HUES48 (cell line): ENCODE results near the gene RBM15.

Experiments
- H3K27ac ChIP-seq: one replicate; pipeline ENCODE4 v1.7.0; 2013; ENCODE audit warnings: low read depth, low read length, inconsistent platforms
- H3K27me3 ChIP-seq: 2 replicates; pipeline ENCODE4 v1.6.1; 2013; ENCODE audit warnings: mild to moderate bottlenecking, low read length; ENCODE audit not compliant: control insufficient read depth, insufficient read depth
- H3K36me3 ChIP-seq: 2 replicates; pipeline ENCODE4 v1.6.1; 2013; ENCODE audit warnings: low read length; ENCODE audit not compliant: control insufficient read depth, insufficient read depth
- H3K4me1 ChIP-seq: 2 replicates; pipeline ENCODE4 v1.6.1; 2013; ENCODE audit warnings: mild to moderate bottlenecking, low read length; ENCODE audit not compliant: control insufficient read depth, insufficient read depth
- H3K4me3 ChIP-seq: 2 replicates; pipeline ENCODE4 v1.5.1; 2013; ENCODE audit warnings: mild to moderate bottlenecking, low read depth, low read length
- H3K9ac ChIP-seq: 2 replicates; pipeline ENCODE4 v1.6.1; 2013; ENCODE audit warnings: mild to moderate bottlenecking, low read depth, low read length, moderate library complexity
- H3K9me3 ChIP-seq: 2 replicates; pipeline ENCODE4 v1.6.1; 2013; ENCODE audit warnings: low read length; ENCODE audit not compliant: control insufficient read depth, insufficient read depth

Gene RBM15

GRCh38 chr1:110324667-110325066 lies 14.5 kb upstream of the RBM15 start:
- Histone ChIP-seq H3K4me3 (no peak overlapping the region), H3K36me3 (no peaks in the 10 kb centered on the region), H3K9ac (no peak overlapping the region), H3K4me1 (no peaks in the 10 kb centered on the region), H3K27ac (no peak overlapping the region), H3K27me3 (no peaks in the 10 kb centered on the region), H3K9me3 (no peaks in the 10 kb centered on the region)

- H3K27ac ChIP-seq, result no peak overlapping the region
- no peaks in the 10 kb centered on the region for H3K27me3 ChIP-seq
- H3K36me3 ChIP-seq, result no peaks in the 10 kb centered on the region
Measured at GRCh38 chr1:110326826-110327225, 12.4 kb upstream of the RBM15 start.

GRCh38 chr1:110328274-110328673 lies 10.9 kb upstream of the RBM15 start:
- Histone ChIP-seq H3K9ac (no peak overlapping the region), H3K27ac (no peak overlapping the region), H3K9me3 (no peaks in the 10 kb centered on the region), H3K4me3 (no peak overlapping the region), H3K36me3 (no peaks in the 10 kb centered on the region), H3K27me3 (no peaks in the 10 kb centered on the region), H3K4me1 (no peaks in the 10 kb centered on the region)

More at GRCh38 chr1:110326826-110327225, 12.4 kb upstream of the RBM15 start:
- Histone ChIP-seq H3K4me3 (no peak overlapping the region), H3K9ac (no peak overlapping the region), H3K4me1 (no peaks in the 10 kb centered on the region), H3K9me3 (no peaks in the 10 kb centered on the region)

GRCh38 chr1:110328700-110329099 lies 10.5 kb upstream of the RBM15 start:
- no peak overlapping the region for H3K27ac ChIP-seq
- H3K36me3 ChIP-seq, result no peaks in the 10 kb centered on the region

GRCh38 chr1:110335265-110335664 lies 3.9 kb upstream of the RBM15 start:
- H3K9ac ChIP-seq, result no peak overlapping the region
- H3K27ac ChIP-seq, result no peak overlapping the region
- H3K4me1 ChIP-seq, result 0 out of 2 replicates have a peak, but pooled peaks cover under 1% of the 10 kb centered on the region
- no peaks in the 10 kb centered on the region for H3K9me3 ChIP-seq
- no peak overlapping the region for H3K4me3 ChIP-seq
- no peaks in the 10 kb centered on the region for H3K27me3 ChIP-seq
- H3K36me3 ChIP-seq, result no peaks in the 10 kb centered on the region

More at GRCh38 chr1:110328700-110329099, 10.5 kb upstream of the RBM15 start:
- Histone ChIP-seq H3K27me3 (no peaks in the 10 kb centered on the region), H3K9ac (no peak overlapping the region), H3K9me3 (no peaks in the 10 kb centered on the region), H3K4me1 (no peaks in the 10 kb centered on the region), H3K4me3 (no peak overlapping the region)

GRCh38 chr1:110336300-110337039 lies 2.7 kb upstream of the RBM15 start:
- no peak overlapping the region for H3K27ac ChIP-seq
- H3K9me3 ChIP-seq, result no peaks in the 10 kb centered on the region
- peaks cover 10% of the 10 kb centered on the region for H3K36me3 ChIP-seq
- H3K4me1 ChIP-seq, result peaks cover 12% of the 10 kb centered on the region
- H3K4me3 ChIP-seq, result no peak overlapping the region
- no peak overlapping the region for H3K9ac ChIP-seq
- H3K27me3 ChIP-seq, result no peaks in the 10 kb centered on the region

- Histone ChIP-seq H3K4me3 (peak overlapping the region; percentile 93), H3K9ac (peak overlapping the region; percentile 96), H3K4me1 (peaks cover 24% of the 10 kb centered on the region), H3K27me3 (no peaks in the 10 kb centered on the region), H3K27ac (peak overlapping the region; percentile 100), H3K36me3 (peaks cover 24% of the 10 kb centered on the region), H3K9me3 (no peaks in the 10 kb centered on the region)
Measured at GRCh38 chr1:110337704-110338308, 1.4 kb upstream of the RBM15 start.

- H3K9me3 ChIP-seq, result no peaks in the 10 kb centered on the region
- H3K9ac ChIP-seq, result peak overlapping the region; percentile 96
- peaks cover 30% of the 10 kb centered on the region for H3K36me3 ChIP-seq
- H3K27ac ChIP-seq, result peak overlapping the region; percentile 100
- no peaks in the 10 kb centered on the region for H3K27me3 ChIP-seq
- H3K4me1 ChIP-seq, result peaks cover 26% of the 10 kb centered on the region
- peak overlapping the region; percentile 93 for H3K4me3 ChIP-seq
Measured at GRCh38 chr1:110338309-110338885, 780 bp upstream of the RBM15 start.

GRCh38 chr1:110339407-110340206 lies 430 bp downstream of the RBM15 start:
- H3K9ac ChIP-seq, result peak overlapping the region; percentile 96
- peak overlapping the region; percentile 100 for H3K27ac ChIP-seq
- no peaks in the 10 kb centered on the region for H3K9me3 ChIP-seq
- H3K4me1 ChIP-seq, result peaks cover 38% of the 10 kb centered on the region
- peaks cover 42% of the 10 kb centered on the region for H3K36me3 ChIP-seq
- H3K4me3 ChIP-seq, result peak overlapping the region; percentile 93
- H3K27me3 ChIP-seq, result no peaks in the 10 kb centered on the region

GRCh38 chr1:110340207-110340468 lies 961 bp downstream of the RBM15 start:
- H3K36me3 ChIP-seq, result peaks cover 47% of the 10 kb centered on the region

More at GRCh38 chr1:110340207-110340468, 961 bp downstream of the RBM15 start:
- peak overlapping the region; percentile 96 for H3K9ac ChIP-seq
- peak overlapping the region; percentile 93 for H3K4me3 ChIP-seq
- no peaks in the 10 kb centered on the region for H3K9me3 ChIP-seq
- H3K4me1 ChIP-seq, result peaks cover 38% of the 10 kb centered on the region
- no peaks in the 10 kb centered on the region for H3K27me3 ChIP-seq
- peak overlapping the region; percentile 100 for H3K27ac ChIP-seq
